Thyroid gland (tissue), 4 donors: ENCODE results near the gene HLA-C. TPM values are rescaled to one million over a fixed set of nuclear protein-coding genes. Genes with fewer than 3 reads are reported as not detected.
"Not testable (repeated sequence)": the region's sequence is repeated elsewhere in the genome, so short reads cannot be mapped to it uniquely, and the experiment has no call there.

Experiments used
- DNase-seq, 2 donors: peaks; one replicate each; pipeline ENCODE4 v3.0.0-alpha.2; 2019
- H3K27ac ChIP-seq, 3 donors: fragments of 200-600 bp; sonication (generic); 1 replicate in 2 of 3; 2 replicates in 1 of 3; pipeline ENCODE4 v1.5.1; 2016 to 2019; ENCODE audit warnings: mild to moderate bottlenecking in 1 of 3, moderate library complexity in 1 of 3
- H3K27me3 ChIP-seq: fragments of 200-600 bp; sonication (generic); one replicate; pipeline ENCODE4 v1.5.1; 2019
- H3K36me3 ChIP-seq, 2 donors: fragments of 200-600 bp; sonication (generic); one replicate each; pipeline ENCODE4 v1.5.1; 2016 to 2019
- H3K4me1 ChIP-seq, 2 donors: fragments of 200-600 bp; sonication (generic); one replicate each; pipeline ENCODE4 v1.5.1; 2017 to 2019
- H3K4me3 ChIP-seq, 3 donors: fragments of 200-600 bp; sonication (generic); replicated peaks in 1 of 3; 1 replicate in 2 of 3; 2 replicates in 1 of 3; pipeline ENCODE4 v1.5.1; 2016; ENCODE audit warnings: mild to moderate bottlenecking in 1 of 3
- H3K9me3 ChIP-seq: fragments of 200-600 bp; sonication (generic); one replicate; pipeline ENCODE4 v1.5.1; 2017
- CTCF ChIP-seq, 6 experiments: fragments of 200-600 bp in 3 of 6; fragments of 450-650 bp in 3 of 6; sonication (generic) in 3 of 6; IDR thresholded peaks; one replicate each; pipeline ENCODE4 v1.5.1; 2016 to 2019; ENCODE audit warnings: antibody characterized with exemption in 6 of 6, mild to moderate bottlenecking in 2 of 6, inconsistent platforms in 1 of 6, moderate library complexity in 1 of 6
- POLR2A ChIP-seq, 2 donors: fragments of 450-650 bp; IDR thresholded peaks; one replicate each; pipeline ENCODE4 v1.6.1; 2017; ENCODE audit warnings: antibody characterized with exemption in 2 of 2, mild to moderate bottlenecking in 2 of 2, moderate library complexity in 1 of 2
- WGBS, 2 donors: methylation state at CpG; one replicate each; pipeline ENCODE4 v1.1.5; 2017; 5-methylcytosine and 5-hydroxymethylcytosine counted together
- intact Hi-C: fragments of 100-400 bp; cut with DNase I; formaldehyde crosslinking; loops from one replicate; pipeline ENCODE4 v1.15.1; 2023
- total RNA-seq, 4 donors: library from RNA; depleted of rRNA; stranded (reverse); fragments of >200 nt; gene quantifications; one replicate each; pipeline ENCODE4 v1.2.3, GENCODE V29; 2016

The HLA-C gene
- total RNA-seq, 4 donors from 2014 or later, result 170 to 540 (median 399) TPM

- intact Hi-C loops, result loop anchor here (10.0 kb wide), 1 partner anchor 87 kb away; the partner anchor contains the start of gene HLA-B
- no peak for TF ChIP-seq CTCF (IDR thresholded peaks at IDR 0.05)
- no peak for TF ChIP-seq POLR2A (IDR thresholded peaks at IDR 0.05)
- H3K27me3 ChIP-seq, result no peaks in the 10 kb centered on the region
These were observed 4.1 kb downstream of the HLA-C start for GRCh38 chr6:31267651-31268368.

DNA sequence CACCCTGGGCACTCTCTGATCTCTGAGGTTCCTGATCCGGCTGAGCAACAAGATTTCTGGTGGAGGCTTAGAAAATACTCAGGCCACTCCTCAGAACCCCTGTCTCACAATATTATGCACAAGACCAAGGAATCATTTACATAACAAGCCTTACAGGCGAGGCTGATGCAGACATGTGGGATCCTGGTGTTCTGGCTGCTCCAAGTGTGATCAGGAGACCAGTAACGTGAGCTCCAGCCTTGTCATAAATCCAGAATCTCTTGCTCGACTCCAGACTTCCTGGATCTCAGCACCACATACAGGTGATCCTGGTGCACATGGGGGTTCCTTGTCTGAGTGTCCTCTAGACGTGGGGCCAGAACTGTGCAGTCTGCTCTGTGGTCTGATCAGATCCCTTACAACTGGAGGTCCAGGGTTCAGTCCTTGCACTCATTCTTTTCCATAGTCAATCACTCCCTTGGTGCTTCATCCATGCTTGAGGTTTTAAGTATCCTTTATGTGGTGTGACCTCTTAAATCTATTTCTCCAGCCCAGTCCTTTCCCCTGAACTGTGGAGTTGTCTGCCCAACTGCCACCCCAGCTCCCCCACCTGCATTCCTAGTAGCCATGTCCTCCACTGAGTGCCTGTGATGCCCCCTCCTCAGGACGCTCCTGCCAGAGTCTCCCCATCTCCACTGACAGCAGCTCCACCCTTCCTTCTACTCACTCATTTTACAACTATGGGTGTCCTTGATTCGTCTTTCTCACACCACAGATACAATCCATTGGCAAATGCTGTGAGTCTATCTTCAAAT is 5.1 kb downstream of the HLA-C start:
- DNase-seq, result no peak
- intact Hi-C loops, result loop anchor here (10.0 kb wide), 1 partner anchor 88 kb away; the partner anchor contains the start of gene HLA-B
- H3K27ac ChIP-seq, result no peak overlapping the region
- TF ChIP-seq POLR2A (IDR thresholded peaks at IDR 0.05) (no peak), CTCF (IDR thresholded peaks at IDR 0.05) (no peak)
- peaks cover 0 to 9% of the 10 kb centered on the region in 2 donors for H3K36me3 ChIP-seq
- no peak overlapping the region for H3K4me3 ChIP-seq
- H3K4me1 ChIP-seq, result no peaks in the 10 kb centered on the region
- WGBS, 2 donors, result 38 to 42% methylated on average over 7 of the region's 7 CpGs
- H3K9me3 ChIP-seq, result no peaks in the 10 kb centered on the region
- H3K27me3 ChIP-seq, result no peaks in the 10 kb centered on the region

More at GRCh38 chr6:31267651-31268368, 4.1 kb downstream of the HLA-C start:
- DNase-seq, result no peak
- no peaks in the 10 kb centered on the region for H3K9me3 ChIP-seq
- H3K4me1 ChIP-seq, result no peaks in the 10 kb centered on the region
- H3K27ac ChIP-seq, result no peak overlapping the region
- 65 to 70% methylated on average over 7 of the region's 7 CpGs for whole genome bisulfite sequencing, 2 donors
- H3K36me3 ChIP-seq, result peaks cover 0 to 9% of the 10 kb centered on the region in 2 donors
- no peak overlapping the region for H3K4me3 ChIP-seq

GRCh38 chr6:31265926-31266325 is 6.0 kb downstream of the HLA-C start:
- H3K27ac ChIP-seq, result no peak overlapping the region

DNA sequence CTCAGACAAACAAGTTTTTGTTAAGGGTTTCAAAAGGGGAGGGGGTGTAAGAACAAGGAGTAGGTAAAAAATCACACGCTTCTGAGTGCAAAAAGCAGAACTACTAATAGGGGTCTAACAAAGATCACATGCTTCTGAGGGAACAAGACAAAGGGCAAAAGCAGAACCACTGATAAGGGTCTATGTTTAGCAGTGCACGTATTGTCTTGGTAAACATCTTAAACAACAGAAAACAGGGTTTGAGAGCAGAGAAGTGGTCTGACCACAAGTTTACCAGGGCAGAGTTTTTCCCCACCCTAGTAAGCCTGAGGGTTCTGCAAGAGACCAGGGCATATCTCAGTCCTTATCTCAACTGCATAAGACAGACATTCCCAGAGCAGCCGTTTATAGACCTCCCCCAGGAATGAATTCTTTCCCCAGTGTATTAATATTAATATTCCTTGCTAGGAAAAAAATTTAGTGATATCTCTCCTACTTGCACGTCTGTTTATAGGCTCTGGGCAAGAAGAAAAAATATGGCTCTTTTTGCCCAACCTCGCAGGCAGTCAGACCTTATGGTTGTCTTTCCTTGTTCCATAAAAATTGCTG is 8.5 kb downstream of the HLA-C start:
- WGBS, 2 donors, result 67 to 68% methylated on average over 5 of the region's 5 CpGs
- H3K4me1 ChIP-seq, H3K4me3 ChIP-seq, H3K27me3 ChIP-seq, H3K27ac ChIP-seq, DNase-seq, H3K36me3 ChIP-seq, H3K9me3 ChIP-seq: not testable (repeated sequence)
- intact Hi-C loops, result loop anchor here (10.0 kb wide), 1 partner anchor 91 kb away; the partner anchor contains the start of gene HLA-B

More at GRCh38 chr6:31265926-31266325, 6.0 kb downstream of the HLA-C start:
- Histone ChIP-seq H3K36me3 (peaks cover 0 to 9% of the 10 kb centered on the region in 2 donors), H3K4me1 (no peaks in the 10 kb centered on the region), H3K4me3 (no peak overlapping the region), H3K27me3 (no peaks in the 10 kb centered on the region), H3K9me3 (no peaks in the 10 kb centered on the region)
- 42 to 46% methylated on average over 2 of the region's 2 CpGs for WGBS, 2 donors
- DNase-seq, result no peak
- intact Hi-C loops, result loop anchor here (10.0 kb wide), 1 partner anchor 89 kb away; the partner anchor contains the start of gene HLA-B
- TF ChIP-seq CTCF (IDR thresholded peaks at IDR 0.05), result no peak

DNA sequence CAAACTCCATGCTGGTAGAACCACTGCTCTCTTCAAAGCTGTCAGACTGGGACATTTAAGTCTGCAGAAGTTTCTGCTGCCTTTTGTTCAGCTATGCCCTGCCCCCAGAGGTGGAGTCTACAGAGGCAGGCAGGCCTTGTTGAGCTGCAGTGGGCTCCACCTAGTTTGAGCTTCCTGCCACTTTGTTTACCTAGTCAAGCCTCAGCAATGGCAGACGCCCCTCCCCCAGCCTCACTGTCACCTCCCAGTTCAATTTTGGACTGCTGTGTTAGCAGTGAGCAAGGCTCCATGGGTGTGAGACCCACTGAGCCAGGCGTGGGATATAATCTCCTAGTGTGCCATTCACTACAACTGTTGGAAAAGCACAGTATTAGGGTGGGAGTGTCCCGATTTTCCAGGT is 11.9 kb downstream of the HLA-C start:
- intact Hi-C loops, result loop anchor here (10.0 kb wide), 1 partner anchor 95 kb away; the partner anchor contains the start of gene HLA-B

More for the DNA sequence above, 11.9 kb downstream of the HLA-C start:
- H3K4me1 ChIP-seq, H3K9me3 ChIP-seq, DNase-seq, H3K4me3 ChIP-seq, H3K36me3 ChIP-seq, H3K27me3 ChIP-seq, H3K27ac ChIP-seq: not testable (repeated sequence)
- 48 to 51% methylated on average over 3 of the region's 3 CpGs for WGBS, 2 donors
